ENCODE measurements around the gene PDGFB. TPM values are rescaled to one million over a fixed set of nuclear protein-coding genes. Genes with fewer than 3 reads are reported as not detected.

Gene PDGFB
- total RNA-seq, 1 experiment from 2014 or later: 78.0 TPM

DNA sequence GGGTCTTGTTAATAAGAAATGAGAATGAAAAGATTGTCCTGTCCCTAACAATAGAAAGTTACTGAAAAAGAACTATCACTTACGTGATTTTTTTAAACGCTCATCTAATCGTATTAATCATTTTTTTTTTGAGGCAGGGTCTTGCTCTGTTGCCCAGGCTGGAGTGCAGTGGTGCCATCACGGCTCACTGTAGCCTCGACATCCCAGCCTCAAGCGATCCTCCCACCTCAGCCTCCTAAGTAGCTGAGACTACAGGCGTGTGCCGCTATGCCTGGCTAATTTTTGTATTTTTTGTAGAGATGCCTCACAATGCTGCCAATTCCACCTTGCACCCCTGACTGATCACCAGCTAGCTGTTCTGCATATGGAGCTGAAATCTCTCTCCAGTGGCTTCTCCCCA is 15.7 kb downstream of the PDGFB start:
- intact Hi-C loops (cut with micrococcal nuclease; ENCODE audit: unreplicated experiment) (no loop called here), in situ Hi-C loops (cut with HindIII; ENCODE audit: low pct_unique_long_range_greater_than_20kb, low sequenced_read_pairs) (no loop called here)
- no peaks in the 10 kb centered on the region for H3K9me3 ChIP-seq (ENCODE audit: control insufficient read depth, insufficient read depth, low read depth, low read length)
- ATAC-seq (no peak), DNase-seq (ENCODE audit: low read depth, low spot score) (no peak)
- no peak overlapping the region for H3K4me3 ChIP-seq (ENCODE audit: low read depth in 2 of 2, low read length in 2 of 2)
- ChIA-PET CTCF (interaction anchor here (0.6 kb wide), 1 partner anchor 56 kb away, joined by 3 read pairs; no protein-coding TSS in a partner anchor), POLR2A (no interaction called here)
- H3K4me1 ChIP-seq (ENCODE audit: control insufficient read depth, insufficient read depth, low read length): peaks cover under 1% of the 10 kb centered on the region
- TF ChIP-seq CTCF (IDR thresholded peaks at IDR 0.05) (no peak), TCF7L2 (IDR thresholded peaks at IDR 0.05; ENCODE audit: low read depth, low read length) (no peak), SIN3A (IDR thresholded peaks at IDR 0.05; ENCODE audit: borderline replicate concordance, insufficient read depth, low read depth, low read length) (no peak), POLR2AphosphoS5 (IDR thresholded peaks at IDR 0.05; ENCODE audit: low read depth, low read length) (no peak; the same call in 1 of the 2 replicates), REST (IDR thresholded peaks at IDR 0.05; ENCODE audit: insufficient read depth in 1 of 2, low read depth in 2 of 2, low read length in 1 of 2) (no peak)
- no peaks in the 10 kb centered on the region for H3K27me3 ChIP-seq (ENCODE audit: control insufficient read depth, insufficient read depth, low read length)
- peaks cover 2% of the 10 kb centered on the region; the same call in 1 of the 2 replicates for H3K36me3 ChIP-seq (ENCODE audit: control insufficient read depth, insufficient read depth, low read length)
- H3K27ac ChIP-seq (ENCODE audit: low read length): no peak overlapping the region
- BruUV-seq (replicated peaks): TSS peak; percentile 26

DNA sequence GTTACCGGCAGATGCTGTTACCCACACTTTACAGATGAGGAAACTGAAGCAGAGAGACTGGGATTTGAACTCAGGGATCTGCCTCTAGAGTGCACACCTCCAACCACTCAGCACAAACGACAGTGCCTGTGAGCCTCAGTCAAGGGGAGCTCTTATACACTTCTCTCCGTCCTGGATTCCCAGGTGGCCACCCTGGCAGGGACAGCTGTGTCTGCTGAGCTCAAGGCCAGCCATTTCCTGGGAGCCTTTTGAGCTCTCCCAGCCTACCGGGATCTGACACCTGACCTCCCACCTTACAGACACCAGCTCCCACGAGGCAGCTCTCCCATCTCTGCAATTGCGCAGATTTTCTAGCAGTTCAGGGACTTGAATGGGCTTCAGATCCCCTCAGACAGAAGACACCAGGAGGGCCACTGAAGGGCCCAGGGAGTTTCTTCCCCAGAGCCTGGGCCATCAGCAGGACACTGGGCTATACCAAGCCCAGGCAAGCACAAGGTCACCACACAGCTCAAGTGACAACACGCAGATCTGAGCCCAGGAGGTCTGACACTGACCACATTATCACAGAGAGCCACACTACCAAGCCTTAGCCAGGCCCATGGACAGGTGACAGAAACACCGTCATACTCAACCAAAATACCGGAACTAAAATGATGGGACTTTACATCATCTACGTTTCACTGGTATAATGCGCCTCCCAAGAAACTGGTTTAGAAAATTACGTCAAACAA is 17.1 kb downstream of the PDGFB start:
- ChIA-PET POLR2A (no interaction called here), CTCF (no interaction called here)
- no peak for TF ChIP-seq POLR2AphosphoS5 (IDR thresholded peaks at IDR 0.05; ENCODE audit: low read depth, low read length)
- no peak for TF ChIP-seq SIN3A (IDR thresholded peaks at IDR 0.05; ENCODE audit: borderline replicate concordance, insufficient read depth, low read depth, low read length)
- TF ChIP-seq TCF7L2 (IDR thresholded peaks at IDR 0.05; ENCODE audit: low read depth, low read length): no peak
- DNase-seq (ENCODE audit: low read depth, low spot score) (no peak), ATAC-seq (no peak)
- intact Hi-C loops (cut with micrococcal nuclease; ENCODE audit: unreplicated experiment): no loop called here
- H3K27me3 ChIP-seq (ENCODE audit: control insufficient read depth, insufficient read depth, low read length): no peaks in the 10 kb centered on the region
- no peaks in the 10 kb centered on the region for H3K9me3 ChIP-seq (ENCODE audit: control insufficient read depth, insufficient read depth, low read depth, low read length)
- H3K4me3 ChIP-seq (ENCODE audit: low read depth in 2 of 2, low read length in 2 of 2): no peak overlapping the region
- H3K36me3 ChIP-seq (ENCODE audit: control insufficient read depth, insufficient read depth, low read length): no peaks in the 10 kb centered on the region; the same call in 1 of the 2 replicates
- peak overlapping the region; percentile 34; the same call in 1 of the 2 replicates for H3K27ac ChIP-seq (ENCODE audit: low read length)
- no TSS peak for BruUV-seq (replicated peaks)
- H3K4me1 ChIP-seq (ENCODE audit: control insufficient read depth, insufficient read depth, low read length): no peaks in the 10 kb centered on the region; the same call in 1 of the 2 replicates
- in situ Hi-C loops (cut with HindIII; ENCODE audit: low pct_unique_long_range_greater_than_20kb, low sequenced_read_pairs): no loop called here

- in situ Hi-C loops (cut with HindIII; ENCODE audit: low pct_unique_long_range_greater_than_20kb, low sequenced_read_pairs): no loop called here
- DNase-seq (ENCODE audit: low read depth, low spot score) (no peak), ATAC-seq (no peak)
- H3K27ac ChIP-seq (ENCODE audit: low read length): 0 out of 2 replicates have a peak overlapping the region, but pooled peaks have one; percentile 23
- TF ChIP-seq SIN3A (IDR thresholded peaks at IDR 0.05; ENCODE audit: borderline replicate concordance, insufficient read depth, low read depth, low read length): no peak
- TF ChIP-seq POLR2AphosphoS5 (IDR thresholded peaks at IDR 0.05; ENCODE audit: low read depth, low read length): 0 out of 2 replicates have a peak, but pooled peaks have one; percentile 2
- TF ChIP-seq TCF7L2 (IDR thresholded peaks at IDR 0.05; ENCODE audit: low read depth, low read length): no peak
- TF ChIP-seq CTCF (IDR thresholded peaks at IDR 0.05): no peak
- TF ChIP-seq REST (IDR thresholded peaks at IDR 0.05; ENCODE audit: insufficient read depth in 1 of 2, low read depth in 2 of 2, low read length in 1 of 2): no peak
- no peaks in the 10 kb centered on the region; the same call in 1 of the 2 replicates for H3K4me1 ChIP-seq (ENCODE audit: control insufficient read depth, insufficient read depth, low read length)
- ChIA-PET CTCF (no interaction called here), POLR2A (interaction anchor here (0.7 kb wide), 1 partner anchor 10 kb away, joined by 4 read pairs; no protein-coding TSS in a partner anchor)
- no peaks in the 10 kb centered on the region for H3K9me3 ChIP-seq (ENCODE audit: control insufficient read depth, insufficient read depth, low read depth, low read length)
- H3K36me3 ChIP-seq (ENCODE audit: control insufficient read depth, insufficient read depth, low read length): no peaks in the 10 kb centered on the region; the same call in 1 of the 2 replicates
- H3K4me3 ChIP-seq (ENCODE audit: low read depth in 2 of 2, low read length in 2 of 2): no peak overlapping the region
- intact Hi-C loops (cut with micrococcal nuclease; ENCODE audit: unreplicated experiment): no loop called here
- no peaks in the 10 kb centered on the region for H3K27me3 ChIP-seq (ENCODE audit: control insufficient read depth, insufficient read depth, low read length)
- BruUV-seq (replicated peaks): no TSS peak
Observed at GRCh38 chr22:39226353-39226752, 18.4 kb downstream of the PDGFB start.
